HCT116 (cell line): Measurements from ENCODE around the gene LAP3.

Source experiments
- CEBPB ChIP-seq: IDR thresholded peaks from 2 replicates; pipeline ENCODE4 v1.6.1; 2012; ENCODE audit warnings: low read depth
- EGR1 ChIP-seq: IDR thresholded peaks from 2 replicates; pipeline ENCODE4 v1.6.1; 2012; ENCODE audit warnings: low read depth
- EZH2 ChIP-seq: fragments of 200-600 bp; sonication (generic); IDR thresholded peaks from 2 replicates; pipeline ENCODE4 v1.6.1; 2017; ENCODE audit warnings: antibody characterized with exemption, mixed run types
- JUND ChIP-seq: IDR thresholded peaks from 2 replicates; pipeline ENCODE4 v1.6.1; 2012
- POLR2A ChIP-seq: IDR thresholded peaks from 2 replicates; pipeline ENCODE4 v1.7.0; 2011; ENCODE audit warnings: borderline replicate concordance; ENCODE audit not compliant: insufficient read depth, insufficient read length; ENCODE audit errors: extremely low read depth
- POLR2AphosphoS5 ChIP-seq: IDR thresholded peaks from 2 replicates; pipeline ENCODE4 v1.6.1; 2011; ENCODE audit warnings: mild to moderate bottlenecking, low read depth, low read length, moderate library complexity
- RAD21 ChIP-seq: IDR thresholded peaks from 2 replicates; pipeline ENCODE4 v1.6.1; 2012; ENCODE audit warnings: low read depth, mild to moderate bottlenecking
- ZFX ChIP-seq: fragments of 450-650 bp; IDR thresholded peaks from 2 replicates; pipeline ENCODE4 v1.6.1; 2017
- TF ChIP-seq, protein P1 (sequence below), 3 experiments: fragments of 200-600 bp in 1 of 3; sonication (generic) in 1 of 3; IDR thresholded peaks in 2 of 3; conservative IDR thresholded peaks in 1 of 3; 2 replicates each; pipeline ENCODE4 v1.5.1; 2012 to 2017; ENCODE audit warnings: low read depth in 2 of 3, low read length in 2 of 3, antibody characterized with exemption in 1 of 3, borderline replicate concordance in 1 of 3, control low read depth in 1 of 3, mild to moderate bottlenecking in 1 of 3, mixed read lengths in 1 of 3, mixed run types in 1 of 3, moderate library complexity in 1 of 3; ENCODE audit not compliant: insufficient read depth in 1 of 3

DNA sequence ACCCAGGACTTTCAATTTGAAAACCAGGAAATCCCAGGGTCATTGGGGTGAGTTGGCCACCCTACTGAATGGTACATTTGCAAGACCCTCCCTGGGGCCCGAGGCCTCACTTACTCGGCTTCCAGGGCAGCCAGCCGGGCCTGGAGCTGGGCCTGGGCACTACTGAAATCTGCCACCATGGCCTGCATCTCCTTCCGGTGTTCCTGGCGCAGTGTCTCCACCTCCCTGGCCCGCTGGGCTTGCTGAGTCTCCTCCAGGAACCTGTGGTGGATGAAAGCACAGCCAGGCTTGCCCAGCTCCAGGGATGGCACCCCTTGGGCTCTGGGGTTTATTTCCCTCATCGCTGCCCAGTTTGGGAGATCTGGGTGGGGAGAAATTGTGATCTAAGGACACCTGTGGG is 62.1 kb downstream of the LAP3 start:
- TF ChIP-seq, protein P1, sequence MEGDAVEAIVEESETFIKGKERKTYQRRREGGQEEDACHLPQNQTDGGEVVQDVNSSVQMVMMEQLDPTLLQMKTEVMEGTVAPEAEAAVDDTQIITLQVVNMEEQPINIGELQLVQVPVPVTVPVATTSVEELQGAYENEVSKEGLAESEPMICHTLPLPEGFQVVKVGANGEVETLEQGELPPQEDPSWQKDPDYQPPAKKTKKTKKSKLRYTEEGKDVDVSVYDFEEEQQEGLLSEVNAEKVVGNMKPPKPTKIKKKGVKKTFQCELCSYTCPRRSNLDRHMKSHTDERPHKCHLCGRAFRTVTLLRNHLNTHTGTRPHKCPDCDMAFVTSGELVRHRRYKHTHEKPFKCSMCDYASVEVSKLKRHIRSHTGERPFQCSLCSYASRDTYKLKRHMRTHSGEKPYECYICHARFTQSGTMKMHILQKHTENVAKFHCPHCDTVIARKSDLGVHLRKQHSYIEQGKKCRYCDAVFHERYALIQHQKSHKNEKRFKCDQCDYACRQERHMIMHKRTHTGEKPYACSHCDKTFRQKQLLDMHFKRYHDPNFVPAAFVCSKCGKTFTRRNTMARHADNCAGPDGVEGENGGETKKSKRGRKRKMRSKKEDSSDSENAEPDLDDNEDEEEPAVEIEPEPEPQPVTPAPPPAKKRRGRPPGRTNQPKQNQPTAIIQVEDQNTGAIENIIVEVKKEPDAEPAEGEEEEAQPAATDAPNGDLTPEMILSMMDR (IDR thresholded peaks at IDR 0.05 in 2 of 3, conservative IDR thresholded peaks at IDR 0.05 in 1 of 3; ENCODE audit: borderline replicate concordance in 1 of 3, insufficient read depth in 1 of 3, low read depth in 2 of 3, low read length in 2 of 3): no peak
- TF ChIP-seq POLR2A (no peak), EGR1 (no peak), JUND (no peak), EZH2 (no peak), ZFX (no peak), CEBPB (no peak), POLR2AphosphoS5 (no peak), RAD21 (no peak)
